PC-3 (cell line): Measurements from ENCODE around the gene DENND2D.

ENCODE experiments used
- CTCF ChIP-seq: fragments of 300-600 bp; sonication (generic); conservative IDR thresholded peaks from 2 replicates; pipeline ENCODE4 v1.5.1; 2017; ENCODE audit warnings: antibody characterized with exemption, low read depth, mild to moderate bottlenecking, low read length
- EZH2phosphoT487 ChIP-seq: fragments of 300-600 bp; sonication (generic); IDR thresholded peaks from 2 replicates; pipeline ENCODE4 v1.6.1; 2018; ENCODE audit warnings: mild to moderate bottlenecking, antibody characterized with exemption, low read length, borderline replicate concordance

- TF ChIP-seq CTCF (no peak), EZH2phosphoT487 (no peak)
Measured at GRCh38 chr1:111151838-111152237, 48.6 kb downstream of the DENND2D start.
